Measurements from ENCODE around the gene ERCC6.
A peak's percentile ranks its signal among the peaks of the same experiment; 100 is the strongest.

Gene ERCC6

DNA sequence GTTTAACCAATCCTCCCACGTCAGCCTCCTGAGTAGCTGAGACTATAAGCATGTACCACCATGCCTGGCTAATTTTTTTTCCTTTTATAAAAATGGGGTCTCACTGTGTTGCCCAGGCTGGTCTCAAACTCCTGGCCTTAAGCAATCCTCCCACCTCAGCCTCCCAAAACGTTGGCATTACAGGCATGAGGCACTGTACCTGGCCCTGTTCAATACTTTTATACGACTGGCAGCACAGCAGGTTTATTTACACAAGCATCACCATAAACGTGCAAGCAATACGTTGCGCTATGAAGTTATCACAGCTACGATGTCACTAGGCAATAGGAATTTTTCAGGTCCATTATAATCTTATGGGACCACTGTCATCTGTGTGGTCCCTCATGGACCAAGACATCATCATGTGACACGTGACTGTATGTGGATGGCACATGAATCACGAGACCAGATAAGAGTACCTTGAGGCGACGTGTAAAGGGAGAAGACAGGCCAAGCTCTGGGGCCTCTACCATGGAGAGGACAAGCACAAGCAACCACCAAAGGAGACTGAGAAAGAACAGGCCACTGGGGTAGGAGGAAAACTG is 36.7 kb upstream of the ERCC6 start:
- TF ChIP-seq, protein P1, sequence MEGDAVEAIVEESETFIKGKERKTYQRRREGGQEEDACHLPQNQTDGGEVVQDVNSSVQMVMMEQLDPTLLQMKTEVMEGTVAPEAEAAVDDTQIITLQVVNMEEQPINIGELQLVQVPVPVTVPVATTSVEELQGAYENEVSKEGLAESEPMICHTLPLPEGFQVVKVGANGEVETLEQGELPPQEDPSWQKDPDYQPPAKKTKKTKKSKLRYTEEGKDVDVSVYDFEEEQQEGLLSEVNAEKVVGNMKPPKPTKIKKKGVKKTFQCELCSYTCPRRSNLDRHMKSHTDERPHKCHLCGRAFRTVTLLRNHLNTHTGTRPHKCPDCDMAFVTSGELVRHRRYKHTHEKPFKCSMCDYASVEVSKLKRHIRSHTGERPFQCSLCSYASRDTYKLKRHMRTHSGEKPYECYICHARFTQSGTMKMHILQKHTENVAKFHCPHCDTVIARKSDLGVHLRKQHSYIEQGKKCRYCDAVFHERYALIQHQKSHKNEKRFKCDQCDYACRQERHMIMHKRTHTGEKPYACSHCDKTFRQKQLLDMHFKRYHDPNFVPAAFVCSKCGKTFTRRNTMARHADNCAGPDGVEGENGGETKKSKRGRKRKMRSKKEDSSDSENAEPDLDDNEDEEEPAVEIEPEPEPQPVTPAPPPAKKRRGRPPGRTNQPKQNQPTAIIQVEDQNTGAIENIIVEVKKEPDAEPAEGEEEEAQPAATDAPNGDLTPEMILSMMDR (IDR thresholded peaks at IDR 0.05; ENCODE audit: control insufficient read depth, insufficient read depth, low read depth, low read length, missing control alignments): no peak
- DNase-seq (ENCODE audit: low read depth): no peak
- H3K4me3 ChIP-seq (ENCODE audit: control insufficient read depth, low read depth, low read length): no peak overlapping the region

DNA sequence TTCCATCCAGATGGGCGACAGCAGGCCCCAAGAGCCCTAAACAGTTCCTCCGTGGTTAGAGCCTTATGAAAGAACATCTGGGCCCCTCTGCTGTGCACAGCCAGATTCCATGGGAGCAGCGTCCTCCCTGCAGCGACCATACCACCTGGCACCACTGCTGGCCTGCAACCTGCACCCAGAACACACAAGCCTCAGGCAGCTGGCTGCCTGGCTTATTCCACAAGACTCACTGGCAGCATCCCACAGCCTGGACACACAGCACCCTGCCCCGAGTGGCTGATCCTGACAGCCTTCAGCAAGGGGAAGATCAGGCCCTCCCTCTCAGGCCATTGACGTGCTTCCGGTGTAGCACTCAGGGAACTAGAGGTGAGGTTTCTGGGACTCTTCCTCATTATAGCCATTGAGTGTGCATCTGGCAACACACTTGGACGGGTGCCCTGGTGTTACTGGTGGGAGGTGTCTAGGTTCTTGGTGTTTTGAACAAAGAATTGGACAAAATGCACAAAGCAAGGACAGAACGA is 33.7 kb upstream of the ERCC6 start:
- TF ChIP-seq, protein P1 (IDR thresholded peaks at IDR 0.05; ENCODE audit: control insufficient read depth, insufficient read depth, low read depth, low read length, missing control alignments): no peak
- no peak for DNase-seq (ENCODE audit: low read depth)
- H3K4me3 ChIP-seq (ENCODE audit: control insufficient read depth, low read depth, low read length): no peak overlapping the region

DNA sequence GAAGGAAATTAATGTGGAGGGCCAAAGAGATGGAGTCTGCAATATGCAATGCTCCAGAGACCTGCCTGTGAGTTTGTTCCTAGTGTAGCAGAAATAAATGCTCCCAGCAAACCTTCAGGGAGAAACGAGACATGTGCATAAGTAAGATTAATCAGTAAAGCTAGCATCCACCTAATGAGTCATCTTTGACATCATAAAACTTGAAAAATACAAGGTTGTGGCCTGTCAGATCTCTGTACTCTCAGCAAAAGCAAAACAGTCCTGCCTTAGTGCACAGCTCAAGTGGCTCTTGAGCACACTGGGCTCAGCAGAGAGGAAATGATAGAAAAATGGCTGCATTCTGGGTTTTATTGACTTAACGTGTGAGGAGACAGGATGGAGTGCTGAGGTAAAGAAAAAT is 32.5 kb upstream of the ERCC6 start:
- no peak overlapping the region for H3K4me3 ChIP-seq (ENCODE audit: control insufficient read depth, low read depth, low read length)
- TF ChIP-seq, protein P1 (IDR thresholded peaks at IDR 0.05; ENCODE audit: control insufficient read depth, insufficient read depth, low read depth, low read length, missing control alignments): no peak
- no peak for DNase-seq (ENCODE audit: low read depth)

DNA sequence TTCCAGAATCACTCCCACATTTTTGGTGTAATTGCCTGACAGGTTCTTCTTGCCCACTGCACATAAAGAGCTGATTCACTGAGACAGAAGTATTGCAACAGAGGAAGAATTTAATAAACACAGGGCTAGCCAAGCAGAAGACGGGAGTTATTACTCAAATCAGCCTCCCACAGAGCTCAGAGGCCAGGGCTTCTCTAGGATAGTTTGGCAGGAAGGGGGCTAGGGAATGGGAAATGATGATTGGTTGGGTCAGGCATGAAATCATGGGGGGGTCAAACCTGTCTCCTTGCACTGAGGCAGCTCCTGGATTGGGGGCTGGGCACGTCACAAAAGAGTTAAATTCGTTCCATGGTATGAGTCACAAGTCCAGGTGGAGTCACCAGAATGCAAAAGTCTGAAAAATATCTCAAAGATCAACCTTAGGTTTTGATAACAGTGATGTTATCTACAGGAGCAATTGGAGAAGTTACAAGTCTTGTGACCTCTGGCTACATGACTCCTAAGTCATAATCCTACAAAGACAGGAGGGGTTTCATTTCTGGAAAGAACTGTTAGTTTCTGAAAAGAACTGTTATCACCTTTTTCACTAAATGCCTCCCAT is 30.2 kb upstream of the ERCC6 start:
- DNase-seq (ENCODE audit: low read depth): peak; percentile 86
- TF ChIP-seq, protein P1 (IDR thresholded peaks at IDR 0.05; ENCODE audit: control insufficient read depth, insufficient read depth, low read depth, low read length, missing control alignments): no peak
- no peak overlapping the region for H3K4me3 ChIP-seq (ENCODE audit: control insufficient read depth, low read depth, low read length)

GRCh38 chr10:49568235-49568634 is 29.3 kb upstream of the ERCC6 start:
- TF ChIP-seq, protein P1 (IDR thresholded peaks at IDR 0.05; ENCODE audit: control insufficient read depth, insufficient read depth, low read depth, low read length, missing control alignments): no peak
- H3K4me3 ChIP-seq (ENCODE audit: control insufficient read depth, low read depth, low read length): no peak overlapping the region

DNA sequence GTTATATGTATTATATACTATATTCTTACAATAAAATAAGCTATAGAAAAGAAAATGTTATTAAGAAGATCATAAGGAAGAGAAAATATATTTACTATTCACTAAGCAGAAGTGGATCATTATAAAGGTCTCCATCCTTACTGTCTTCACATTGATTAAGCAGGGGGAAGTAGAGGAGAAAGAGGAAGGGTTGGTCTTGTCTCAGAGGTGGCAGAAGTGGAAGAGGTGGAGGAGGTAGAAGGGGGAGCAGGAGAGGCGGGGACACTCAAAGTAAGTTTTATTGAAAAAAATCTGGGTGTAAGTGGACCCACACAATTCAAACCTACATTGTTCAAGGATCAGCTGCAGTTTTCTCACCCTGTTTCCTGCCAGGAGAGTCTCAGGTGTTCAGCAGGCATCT is 28.9 kb upstream of the ERCC6 start:
- DNase-seq (ENCODE audit: low read depth): no peak
- TF ChIP-seq, protein P1 (IDR thresholded peaks at IDR 0.05; ENCODE audit: control insufficient read depth, insufficient read depth, low read depth, low read length, missing control alignments): no peak
- H3K4me3 ChIP-seq (ENCODE audit: control insufficient read depth, low read depth, low read length): no peak overlapping the region

More at GRCh38 chr10:49568235-49568634, 29.3 kb upstream of the ERCC6 start:
- DNase-seq (ENCODE audit: low read depth): peak; percentile 95
